Activated gamma-delta T cell (primary cell): ENCODE results near the gene BTBD19.
"Not testable (repeated sequence)": the region's sequence is repeated elsewhere in the genome, so short reads cannot be mapped to it uniquely, and the experiment has no call there.

Experiments used
- DNase-seq: peaks from one replicate; lab custom pipeline; 2025; lab: John Stamatoyannopoulos, UW
- total RNA-seq, 2 donors: gene quantifications; one replicate each; lab custom pipeline; 2026; lab: John Stamatoyannopoulos, UW

Gene BTBD19, protein sequence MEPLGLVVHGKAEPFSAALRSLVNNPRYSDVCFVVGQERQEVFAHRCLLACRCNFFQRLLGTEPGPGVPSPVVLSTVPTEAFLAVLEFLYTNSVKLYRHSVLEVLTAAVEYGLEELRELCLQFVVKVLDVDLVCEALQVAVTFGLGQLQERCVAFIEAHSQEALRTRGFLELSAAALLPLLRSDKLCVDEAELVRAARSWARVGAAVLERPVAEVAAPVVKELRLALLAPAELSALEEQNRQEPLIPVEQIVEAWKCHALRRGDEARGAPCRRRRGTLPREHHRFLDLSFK
- 5.9 to 7.9 reads per million in 2 donors for total RNA-seq

- DNase-seq: no peak
Observed at GRCh38 chr1:44808063-44808937, at the start of gene BTBD19. Gene BTBD19, plus strand, starts transcription at chr1:44808523. Its CDS starts 298 bp downstream, at chr1:44808821.

- DNase-seq: no peak
Observed at GRCh38 chr1:44759077-44759476, 49.2 kb upstream of the BTBD19 start.

- no peak for DNase-seq
Observed at GRCh38 chr1:44760876-44761275, 47.4 kb upstream of the BTBD19 start.

- DNase-seq: not testable (repeated sequence)
Observed at GRCh38 chr1:44766421-44766820, 41.9 kb upstream of the BTBD19 start.

- DNase-seq: peak; percentile 50
Observed at GRCh38 chr1:44775078-44775929, 33.0 kb upstream of the BTBD19 start, which contains the start of gene RPS8. Gene RPS8, plus strand, starts transcription at chr1:44775540. Its CDS starts 57 bp downstream, at chr1:44775597.

- no peak for DNase-seq
Observed at GRCh38 chr1:44775930-44776729, 32.2 kb upstream of the BTBD19 start.

DNA sequence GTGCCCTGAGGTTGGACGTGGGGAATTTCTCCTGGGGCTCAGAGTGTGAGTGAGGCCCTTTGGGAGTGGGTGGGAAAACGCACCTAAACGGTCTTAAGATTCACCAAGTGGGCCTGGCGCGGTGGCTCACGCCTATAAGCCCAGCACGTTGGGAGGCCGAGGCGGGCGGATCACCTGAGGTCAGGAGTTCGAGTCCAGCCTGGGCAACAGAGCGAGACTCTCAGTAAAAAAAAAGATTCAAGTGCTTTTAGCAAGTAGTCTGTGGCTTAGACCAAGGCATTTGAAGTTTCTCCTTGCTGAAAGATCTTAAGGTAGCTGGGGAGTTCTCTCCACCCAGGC lies 31.6 kb upstream of the BTBD19 start:
- no peak for DNase-seq

- DNase-seq: no peak
Observed at GRCh38 chr1:44777547-44777946, 30.8 kb upstream of the BTBD19 start.

GRCh38 chr1:44777969-44778635 lies 30.2 kb upstream of the BTBD19 start:
- DNase-seq: no peak

DNA sequence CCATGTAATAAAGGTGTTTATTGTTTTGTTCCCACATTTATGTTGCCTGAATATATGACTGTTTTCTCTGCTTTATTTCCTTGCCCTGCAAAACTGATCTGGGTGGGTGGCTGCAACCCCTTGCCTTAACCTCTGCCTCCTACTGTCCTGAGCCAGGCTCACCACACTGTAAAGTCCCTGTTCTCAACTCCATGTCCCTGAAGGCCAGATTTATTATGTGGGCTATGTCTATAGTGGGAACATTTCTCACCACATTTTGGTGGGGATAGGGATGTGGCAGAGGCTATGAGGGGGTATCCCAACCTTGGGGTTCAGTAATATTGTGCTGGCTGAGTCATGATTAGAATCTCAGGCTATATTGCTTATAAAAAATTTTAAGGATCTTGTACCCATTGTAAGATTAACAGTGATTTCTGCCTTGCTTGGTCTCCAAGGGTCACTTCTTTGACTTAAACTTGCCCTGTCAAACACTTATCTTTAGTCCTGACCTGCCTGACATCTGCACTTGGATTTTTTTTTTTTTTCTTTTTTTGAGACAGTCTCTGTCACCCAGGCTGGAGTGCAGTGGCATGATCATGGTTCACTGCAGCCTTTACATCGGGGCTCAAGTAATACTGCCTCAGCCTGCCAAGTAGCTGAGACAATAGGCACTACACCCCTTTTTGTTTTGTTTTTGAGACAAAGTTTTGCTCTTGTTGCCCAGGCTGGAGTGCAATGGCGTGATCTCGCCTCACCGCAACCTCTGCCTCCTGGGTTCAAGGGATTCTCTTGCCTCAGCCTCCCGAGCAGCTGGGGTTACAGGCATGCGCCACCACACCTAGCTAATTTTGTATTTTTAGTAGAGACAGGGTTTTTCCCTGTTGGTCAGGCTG lies 29.4 kb upstream of the BTBD19 start:
- no peak for DNase-seq

- DNase-seq: no peak
Observed at GRCh38 chr1:44780583-44781121, 27.7 kb upstream of the BTBD19 start.

DNA sequence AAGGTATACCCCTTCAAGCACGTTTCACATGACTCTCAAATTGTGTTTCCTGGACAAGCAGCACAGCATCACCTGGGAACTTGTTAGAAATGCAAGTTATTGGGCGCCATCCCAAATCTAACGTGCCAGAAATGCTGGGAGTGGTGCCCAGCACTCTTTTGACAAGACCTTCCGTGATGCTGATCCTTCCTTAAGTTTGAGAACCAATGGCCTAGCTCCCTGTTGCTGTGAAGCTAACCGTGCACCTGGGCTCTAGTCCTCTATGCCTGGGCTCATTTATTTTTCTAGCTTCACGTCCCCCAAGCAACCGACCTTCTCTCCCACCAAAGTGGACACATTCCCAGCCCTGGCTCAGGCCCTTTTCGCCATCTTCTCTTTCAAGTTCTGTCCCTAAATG lies 24.6 kb upstream of the BTBD19 start:
- DNase-seq: no peak

GRCh38 chr1:44784094-44785028 lies 24.0 kb upstream of the BTBD19 start:
- DNase-seq: peak; percentile 28

DNA sequence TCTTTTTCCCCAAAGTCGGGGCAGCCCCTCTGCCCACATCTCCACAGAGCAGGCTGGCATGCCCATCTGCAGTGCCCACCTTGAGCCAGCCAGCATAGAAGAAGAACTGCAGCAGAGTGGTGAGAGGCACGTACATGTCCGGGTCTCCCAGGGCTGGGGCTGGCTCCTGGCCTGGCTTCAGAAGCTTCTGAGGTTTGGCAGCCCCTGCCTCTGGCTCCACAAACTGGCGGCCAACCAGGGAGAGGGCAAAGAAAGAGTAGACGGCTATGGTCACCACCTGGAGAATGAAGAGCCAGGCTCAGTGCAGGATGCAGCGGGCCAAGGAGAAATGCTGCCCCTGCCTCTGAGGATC lies 23.3 kb upstream of the BTBD19 start:
- DNase-seq: no peak

DNA sequence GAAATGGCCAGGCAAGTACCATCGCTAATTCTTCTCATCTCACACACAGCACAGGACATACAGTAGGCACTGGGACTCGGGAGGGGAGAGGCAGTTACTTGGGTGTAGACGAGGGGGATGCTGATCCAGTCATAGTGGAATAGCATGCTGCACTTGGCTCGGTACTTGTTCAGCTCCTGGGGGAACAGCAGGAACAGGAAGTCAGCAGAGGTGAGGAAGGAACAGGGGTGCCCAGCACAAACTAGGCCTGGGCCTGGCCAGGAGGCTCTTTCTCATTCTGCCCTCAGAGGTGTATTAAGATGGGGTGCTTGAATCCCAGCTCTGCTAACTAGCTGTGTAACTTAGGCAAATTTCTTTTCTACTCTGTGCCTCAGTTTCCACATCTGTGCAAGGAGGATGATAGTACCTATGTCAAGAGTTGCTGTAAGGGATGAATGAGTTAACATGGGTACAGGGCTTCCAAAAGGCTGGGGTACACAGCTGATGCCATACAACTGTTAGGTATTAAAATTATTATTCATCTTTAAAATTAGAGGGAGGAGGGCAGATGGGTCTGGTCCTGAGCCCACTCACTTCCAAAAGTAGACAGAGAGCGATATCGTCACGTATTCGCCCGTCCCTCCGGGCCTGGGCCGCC lies 22.7 kb upstream of the BTBD19 start:
- no peak for DNase-seq

- peak; percentile 59 for DNase-seq
Observed at GRCh38 chr1:44786138-44786840, 22.0 kb upstream of the BTBD19 start.

- no peak for DNase-seq
Observed at GRCh38 chr1:44786841-44787426, 21.4 kb upstream of the BTBD19 start.
